Thyroid gland (tissue), 4 donors: ENCODE measurements around the gene SCARB1. TPM values are rescaled to one million over a fixed set of nuclear protein-coding genes. Genes with fewer than 3 reads are reported as not detected.
"Not testable (repeated sequence)": the region's sequence is repeated elsewhere in the genome, so short reads cannot be mapped to it uniquely, and the experiment has no call there.

Experiments
- DNase-seq, 2 donors: peaks; one replicate each; pipeline ENCODE4 v3.0.0-alpha.2; 2019
- H3K27ac ChIP-seq, 3 donors: fragments of 200-600 bp; sonication (generic); 1 replicate in 2 of 3; 2 replicates in 1 of 3; pipeline ENCODE4 v1.5.1; 2016 to 2019; ENCODE audit warnings: mild to moderate bottlenecking in 1 of 3, moderate library complexity in 1 of 3
- H3K27me3 ChIP-seq: fragments of 200-600 bp; sonication (generic); one replicate; pipeline ENCODE4 v1.5.1; 2019
- H3K36me3 ChIP-seq, 2 donors: fragments of 200-600 bp; sonication (generic); one replicate each; pipeline ENCODE4 v1.5.1; 2016 to 2019
- H3K4me1 ChIP-seq, 2 donors: fragments of 200-600 bp; sonication (generic); one replicate each; pipeline ENCODE4 v1.5.1; 2017 to 2019
- H3K4me3 ChIP-seq, 3 donors: fragments of 200-600 bp; sonication (generic); replicated peaks in 1 of 3; 1 replicate in 2 of 3; 2 replicates in 1 of 3; pipeline ENCODE4 v1.5.1; 2016; ENCODE audit warnings: mild to moderate bottlenecking in 1 of 3
- H3K9me3 ChIP-seq: fragments of 200-600 bp; sonication (generic); one replicate; pipeline ENCODE4 v1.5.1; 2017
- POLR2A ChIP-seq, 2 donors: fragments of 450-650 bp; IDR thresholded peaks; one replicate each; pipeline ENCODE4 v1.6.1; 2017; ENCODE audit warnings: antibody characterized with exemption in 2 of 2, mild to moderate bottlenecking in 2 of 2, moderate library complexity in 1 of 2
- WGBS, 2 donors: methylation state at CpG; one replicate each; pipeline ENCODE4 v1.1.5; 2017; 5-methylcytosine and 5-hydroxymethylcytosine counted together
- intact Hi-C: fragments of 100-400 bp; cut with DNase I; formaldehyde crosslinking; loops from one replicate; pipeline ENCODE4 v1.15.1; 2023
- total RNA-seq, 4 donors: library from RNA; depleted of rRNA; stranded (reverse); fragments of >200 nt; gene quantifications; one replicate each; pipeline ENCODE4 v1.2.3, GENCODE V29; 2016
- TF ChIP-seq, protein P1 (sequence below), 6 experiments: fragments of 200-600 bp in 3 of 6; fragments of 450-650 bp in 3 of 6; sonication (generic) in 3 of 6; IDR thresholded peaks; one replicate each; pipeline ENCODE4 v1.5.1; 2016 to 2019; ENCODE audit warnings: antibody characterized with exemption in 6 of 6, mild to moderate bottlenecking in 2 of 6, inconsistent platforms in 1 of 6, moderate library complexity in 1 of 6

The SCARB1 gene
- total RNA-seq, 4 donors from 2014 or later, result 10.9 to 16.0 (median 15.4) TPM

DNA sequence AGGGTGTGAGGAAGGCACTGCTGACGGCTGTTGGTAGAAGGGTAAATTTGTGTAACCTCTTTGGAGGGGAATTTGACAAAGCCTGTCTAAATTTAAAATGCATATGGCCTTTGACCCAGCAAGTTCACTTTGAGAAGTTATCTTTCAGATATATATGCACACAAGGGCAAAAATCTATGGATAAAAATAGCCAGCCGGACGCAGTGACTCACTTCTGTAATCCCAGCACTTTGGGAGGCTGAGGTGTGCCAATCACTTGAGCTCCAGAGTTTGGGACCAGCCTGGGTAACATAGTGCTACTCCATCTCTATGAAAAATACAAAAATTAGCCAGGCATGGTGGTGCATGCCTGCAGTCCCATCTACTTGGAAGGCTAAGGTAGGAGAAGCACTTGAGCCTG lies 37.3 kb upstream of the SCARB1 start:
- Histone ChIP-seq H3K9me3 (no peaks in the 10 kb centered on the region), H3K4me3 (no peak overlapping the region), H3K36me3 (no peaks in the 10 kb centered on the region), H3K27me3 (no peaks in the 10 kb centered on the region), H3K27ac (no peak overlapping the region), H3K4me1 (peaks cover 0 to 24% of the 10 kb centered on the region in 2 donors)
- DNase-seq, result peak in 1 of 2 donors; percentile 40
- TF ChIP-seq, protein P1, sequence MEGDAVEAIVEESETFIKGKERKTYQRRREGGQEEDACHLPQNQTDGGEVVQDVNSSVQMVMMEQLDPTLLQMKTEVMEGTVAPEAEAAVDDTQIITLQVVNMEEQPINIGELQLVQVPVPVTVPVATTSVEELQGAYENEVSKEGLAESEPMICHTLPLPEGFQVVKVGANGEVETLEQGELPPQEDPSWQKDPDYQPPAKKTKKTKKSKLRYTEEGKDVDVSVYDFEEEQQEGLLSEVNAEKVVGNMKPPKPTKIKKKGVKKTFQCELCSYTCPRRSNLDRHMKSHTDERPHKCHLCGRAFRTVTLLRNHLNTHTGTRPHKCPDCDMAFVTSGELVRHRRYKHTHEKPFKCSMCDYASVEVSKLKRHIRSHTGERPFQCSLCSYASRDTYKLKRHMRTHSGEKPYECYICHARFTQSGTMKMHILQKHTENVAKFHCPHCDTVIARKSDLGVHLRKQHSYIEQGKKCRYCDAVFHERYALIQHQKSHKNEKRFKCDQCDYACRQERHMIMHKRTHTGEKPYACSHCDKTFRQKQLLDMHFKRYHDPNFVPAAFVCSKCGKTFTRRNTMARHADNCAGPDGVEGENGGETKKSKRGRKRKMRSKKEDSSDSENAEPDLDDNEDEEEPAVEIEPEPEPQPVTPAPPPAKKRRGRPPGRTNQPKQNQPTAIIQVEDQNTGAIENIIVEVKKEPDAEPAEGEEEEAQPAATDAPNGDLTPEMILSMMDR (IDR thresholded peaks at IDR 0.05), result no peak
- TF ChIP-seq POLR2A (IDR thresholded peaks at IDR 0.05), result no peak
- 63 to 71% methylated on average over 3 of the region's 3 CpGs for WGBS, 2 donors
- intact Hi-C loops, result no loop called here

DNA sequence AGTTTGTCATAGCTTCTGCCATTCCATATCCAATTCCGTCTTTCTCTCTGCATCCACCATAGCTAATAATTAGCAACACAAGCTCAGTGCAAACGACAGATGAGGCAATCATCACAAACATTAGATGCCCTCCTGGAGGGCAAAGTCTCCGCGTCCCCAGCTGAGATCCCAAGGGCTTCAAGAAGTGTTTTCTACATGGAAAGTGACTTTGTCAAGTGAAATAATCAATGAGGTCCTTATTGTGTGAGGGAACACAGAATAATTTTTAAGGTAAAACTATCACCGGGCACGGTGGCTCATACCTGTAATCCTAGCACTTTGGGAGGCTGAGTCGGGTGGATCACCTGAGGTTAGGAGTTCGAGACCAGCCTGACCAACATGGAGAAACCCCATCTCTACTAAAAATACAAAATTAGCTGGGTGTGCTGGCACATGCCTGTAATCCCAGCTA lies 36.7 kb upstream of the SCARB1 start:
- H3K9me3 ChIP-seq, H3K27ac ChIP-seq, H3K27me3 ChIP-seq, H3K36me3 ChIP-seq, H3K4me3 ChIP-seq, intact Hi-C loops, DNase-seq: not testable (repeated sequence)
- peaks cover 0 to 24% of the 10 kb centered on the region in 2 donors for H3K4me1 ChIP-seq
- WGBS, 2 donors, result 88% methylated on average over 8 of the region's 8 CpGs

- TF ChIP-seq, protein P1 (IDR thresholded peaks at IDR 0.05), result no peak
- TF ChIP-seq POLR2A (IDR thresholded peaks at IDR 0.05), result no peak
- no peaks in the 10 kb centered on the region for H3K27me3 ChIP-seq
- no peak overlapping the region for H3K4me3 ChIP-seq
- H3K27ac ChIP-seq, result no peak overlapping the region
- 54 to 55% methylated on average over 5 of the region's 5 CpGs for WGBS, 2 donors
- no peaks in the 10 kb centered on the region for H3K9me3 ChIP-seq
- H3K36me3 ChIP-seq, result no peaks in the 10 kb centered on the region
- intact Hi-C loops, result no loop called here
- DNase-seq, result no peak
- H3K4me1 ChIP-seq, result peaks cover 0 to 12% of the 10 kb centered on the region in 2 donors
Measured at GRCh38 chr12:124898923-124899294, 35.2 kb upstream of the SCARB1 start.

DNA sequence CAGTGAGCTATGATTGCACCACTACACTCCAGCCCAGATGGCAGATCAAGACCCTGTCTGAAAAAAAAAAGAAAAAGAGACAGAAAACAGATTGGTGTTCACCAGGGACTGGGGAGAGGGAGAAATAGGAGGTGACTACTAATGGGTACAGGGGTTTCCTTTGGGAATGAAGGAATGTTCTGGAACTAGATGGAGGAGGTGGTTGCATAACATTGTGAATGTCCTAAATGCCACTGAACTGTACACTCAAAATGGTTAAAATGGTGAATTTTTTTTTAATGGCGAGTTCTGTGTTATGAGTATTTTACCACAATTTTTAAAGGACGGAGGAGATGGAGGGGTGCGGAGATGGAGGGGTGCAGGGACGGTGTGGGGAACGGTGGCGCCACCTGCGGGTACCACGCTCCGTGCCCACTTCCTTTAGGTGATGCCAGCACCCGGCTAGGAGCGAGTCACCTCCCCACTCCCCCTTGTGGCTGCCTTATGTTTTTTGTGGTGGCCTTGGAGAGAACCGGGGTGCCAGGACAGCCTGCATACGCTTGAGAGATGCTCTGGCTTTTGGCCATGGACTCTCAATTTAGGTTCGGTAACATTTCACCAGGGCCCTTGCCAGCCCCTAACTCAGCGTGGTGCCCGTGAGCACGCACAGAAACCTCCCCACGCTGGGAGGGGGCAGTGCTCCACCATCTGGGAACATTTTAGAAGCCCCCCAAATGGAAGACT lies 34.7 kb upstream of the SCARB1 start:
- H3K4me3 ChIP-seq, result no peak overlapping the region
- TF ChIP-seq POLR2A (IDR thresholded peaks at IDR 0.05), result no peak
- TF ChIP-seq, protein P1 (IDR thresholded peaks at IDR 0.05), result peak in 4 of 6 experiments; percentile 22 to 43 (median 22)
- peak in 1 of 2 donors; percentile 49 for DNase-seq
- peaks cover 0 to 12% of the 10 kb centered on the region in 2 donors for H3K4me1 ChIP-seq
- H3K36me3 ChIP-seq, result no peaks in the 10 kb centered on the region
- no peak overlapping the region for H3K27ac ChIP-seq
- no peaks in the 10 kb centered on the region for H3K9me3 ChIP-seq
- no peaks in the 10 kb centered on the region for H3K27me3 ChIP-seq
- WGBS, 2 donors, result 27 to 31% methylated on average over 17 of the region's 18 CpGs
- intact Hi-C loops, result no loop called here

- Histone ChIP-seq H3K9me3 (no peaks in the 10 kb centered on the region), H3K27me3 (no peaks in the 10 kb centered on the region), H3K4me3 (no peak overlapping the region), H3K36me3 (no peaks in the 10 kb centered on the region), H3K27ac (no peak overlapping the region), H3K4me1 (peaks cover 0 to 12% of the 10 kb centered on the region in 2 donors)
- TF ChIP-seq, protein P1 (IDR thresholded peaks at IDR 0.05), result no peak
- no peak for TF ChIP-seq POLR2A (IDR thresholded peaks at IDR 0.05)
- no peak for DNase-seq
- intact Hi-C loops, result no loop called here
- WGBS, 2 donors, result 91 to 95% methylated on average over 5 of the region's 5 CpGs
Measured at GRCh38 chr12:124896461-124896860, 32.8 kb upstream of the SCARB1 start.
